ENCODE data around the gene EEFSEC.

The EEFSEC gene

DNA sequence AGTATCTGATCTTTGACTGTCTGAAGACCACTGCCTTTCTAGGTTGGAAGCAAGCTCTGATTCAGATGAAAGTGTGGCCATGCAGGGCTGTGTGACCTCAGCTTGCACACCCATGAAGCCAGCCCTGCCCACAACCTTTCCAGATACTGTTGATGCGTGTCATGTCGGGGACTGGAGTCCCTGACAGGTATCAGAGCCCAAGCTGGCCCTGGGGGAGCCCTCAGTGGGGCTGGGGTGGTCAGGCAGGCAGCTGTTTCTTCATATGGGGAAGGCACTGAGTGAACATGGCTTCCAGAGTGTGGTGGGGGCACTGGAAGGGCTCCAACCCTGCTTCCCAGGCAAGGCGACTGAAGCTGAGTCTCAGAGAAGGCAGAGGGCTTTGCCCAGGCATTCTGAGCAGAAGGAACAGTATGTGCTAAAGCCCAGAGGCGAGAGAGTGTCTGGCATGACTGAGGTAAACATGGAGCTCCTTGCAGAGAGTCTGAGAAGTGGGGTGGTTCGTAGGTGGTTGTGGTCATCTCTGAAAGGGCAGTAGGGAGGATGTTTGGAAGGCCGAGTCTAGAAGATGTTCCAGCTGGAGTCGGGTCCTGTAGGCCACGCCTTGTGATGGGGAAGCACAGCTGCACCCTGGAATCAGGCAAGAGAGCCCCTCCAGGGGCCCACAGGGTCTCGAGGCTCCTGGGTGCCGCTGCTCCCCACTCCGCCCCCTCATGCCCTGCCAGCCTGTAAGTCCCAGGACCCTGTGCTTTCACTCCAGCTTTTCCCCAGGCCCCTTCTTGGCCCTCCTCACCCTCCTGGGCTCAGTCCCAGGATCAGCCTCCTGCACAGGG, 122.2 kb downstream of the EEFSEC start:
- no peak for DNase-seq

DNA sequence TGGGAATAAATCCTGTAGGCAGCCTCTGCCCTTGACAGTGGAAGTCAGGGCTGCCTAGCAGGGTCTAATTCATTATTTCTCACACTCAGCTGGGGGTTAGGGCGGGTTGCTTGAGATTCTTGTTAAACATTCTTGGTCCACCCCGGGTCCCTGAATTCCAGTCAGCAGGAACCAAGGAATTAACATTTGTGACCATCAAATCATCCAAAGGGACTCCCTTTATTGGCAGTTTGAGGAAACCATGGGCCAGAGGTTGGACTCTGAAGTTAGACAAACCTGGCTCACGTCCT, 122.8 kb downstream of the EEFSEC start:
- no peak for DNase-seq

GRCh38 chr3:128276577-128277183, 123.4 kb downstream of the EEFSEC start:
- DNase-seq: no peak

DNA sequence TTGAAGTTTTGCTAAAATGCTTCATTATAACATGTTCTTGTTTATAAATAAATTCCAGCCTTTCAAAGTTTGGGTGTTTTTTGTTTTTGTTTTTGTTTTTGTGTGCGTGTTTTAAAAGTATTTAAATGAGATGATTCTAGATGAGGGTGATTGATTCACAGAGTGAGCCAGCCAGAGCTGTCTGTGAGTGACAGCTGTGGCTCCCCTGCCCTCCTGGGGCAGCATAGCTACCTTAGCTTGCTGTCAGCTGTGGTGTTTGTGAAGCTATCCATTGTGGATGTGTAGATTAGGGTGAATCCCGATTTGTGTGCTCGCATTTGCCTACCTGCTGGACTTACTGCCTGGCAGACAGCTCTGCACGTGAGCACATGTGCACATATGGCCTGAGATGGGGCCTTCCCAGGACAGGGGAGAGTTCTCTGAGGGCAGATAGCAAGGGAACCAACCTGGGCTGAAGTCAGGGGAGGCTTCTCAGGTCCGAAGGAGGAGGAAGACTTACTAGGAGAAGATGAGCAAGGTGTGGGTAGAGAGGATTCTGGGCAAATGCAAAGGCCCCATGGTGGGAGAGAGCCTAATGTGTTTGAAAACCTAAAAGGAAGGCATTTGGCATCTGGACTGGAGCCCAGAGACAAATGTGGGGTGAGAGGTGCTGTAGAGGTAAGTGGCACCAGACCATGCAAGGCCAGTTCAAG, 124.2 kb downstream of the EEFSEC start:
- no peak for DNase-seq

GRCh38 chr3:128278130-128278529, 124.8 kb downstream of the EEFSEC start:
- DNase-seq: no peak

- no peak for DNase-seq
These were observed 125.7 kb downstream of the EEFSEC start for GRCh38 chr3:128278761-128279600.

GRCh38 chr3:128279601-128279880, 126.3 kb downstream of the EEFSEC start:
- no peak for DNase-seq

DNA sequence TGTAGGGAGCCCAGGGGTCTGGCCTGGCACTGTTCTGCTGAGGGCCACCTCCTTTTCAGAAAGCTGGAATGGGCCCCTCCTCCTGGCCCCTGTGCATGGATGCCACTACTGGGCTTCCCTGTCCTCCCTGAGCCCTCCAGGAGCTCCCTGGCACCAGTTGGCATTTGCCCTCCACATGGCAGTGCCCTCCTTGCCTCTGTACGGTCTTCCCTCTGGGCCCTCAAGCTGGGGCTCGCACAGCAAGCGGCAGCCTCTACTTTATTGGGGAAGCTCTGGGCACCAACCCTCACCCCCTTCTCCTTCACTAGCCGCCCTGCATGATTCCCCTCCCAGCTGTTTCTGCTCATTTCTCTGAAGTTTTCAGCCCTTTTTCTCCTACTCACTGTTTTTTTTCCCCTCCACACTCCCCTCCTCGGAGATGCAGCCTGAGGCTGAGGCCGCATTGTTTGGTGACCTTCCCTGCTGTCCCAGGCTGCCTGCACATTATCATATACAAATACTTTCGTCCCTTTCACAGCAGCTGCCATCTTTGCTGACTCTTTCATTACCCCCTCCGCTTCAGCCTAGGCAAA, 127.3 kb downstream of the EEFSEC start:
- no peak for DNase-seq

DNA sequence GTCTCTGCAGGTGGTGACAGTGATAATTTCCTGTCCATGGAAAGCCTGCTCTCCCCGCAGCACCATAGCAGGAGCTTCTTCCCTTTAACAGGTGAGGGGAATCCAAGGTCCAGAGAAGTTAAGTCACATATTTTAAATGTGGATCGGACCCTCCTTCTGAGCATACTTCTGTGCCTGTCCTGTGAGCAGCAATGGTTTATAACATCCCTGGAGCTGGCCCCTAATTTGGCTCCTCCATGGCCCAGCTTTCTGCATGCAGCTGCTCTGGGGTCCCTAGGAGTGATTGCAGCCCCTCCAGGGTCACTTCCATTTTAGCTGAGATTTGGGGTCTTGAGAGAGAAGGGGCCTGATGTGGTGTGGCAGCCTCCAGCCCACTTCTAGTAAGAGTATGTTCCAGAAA, 127.8 kb downstream of the EEFSEC start:
- DNase-seq: no peak

DNA sequence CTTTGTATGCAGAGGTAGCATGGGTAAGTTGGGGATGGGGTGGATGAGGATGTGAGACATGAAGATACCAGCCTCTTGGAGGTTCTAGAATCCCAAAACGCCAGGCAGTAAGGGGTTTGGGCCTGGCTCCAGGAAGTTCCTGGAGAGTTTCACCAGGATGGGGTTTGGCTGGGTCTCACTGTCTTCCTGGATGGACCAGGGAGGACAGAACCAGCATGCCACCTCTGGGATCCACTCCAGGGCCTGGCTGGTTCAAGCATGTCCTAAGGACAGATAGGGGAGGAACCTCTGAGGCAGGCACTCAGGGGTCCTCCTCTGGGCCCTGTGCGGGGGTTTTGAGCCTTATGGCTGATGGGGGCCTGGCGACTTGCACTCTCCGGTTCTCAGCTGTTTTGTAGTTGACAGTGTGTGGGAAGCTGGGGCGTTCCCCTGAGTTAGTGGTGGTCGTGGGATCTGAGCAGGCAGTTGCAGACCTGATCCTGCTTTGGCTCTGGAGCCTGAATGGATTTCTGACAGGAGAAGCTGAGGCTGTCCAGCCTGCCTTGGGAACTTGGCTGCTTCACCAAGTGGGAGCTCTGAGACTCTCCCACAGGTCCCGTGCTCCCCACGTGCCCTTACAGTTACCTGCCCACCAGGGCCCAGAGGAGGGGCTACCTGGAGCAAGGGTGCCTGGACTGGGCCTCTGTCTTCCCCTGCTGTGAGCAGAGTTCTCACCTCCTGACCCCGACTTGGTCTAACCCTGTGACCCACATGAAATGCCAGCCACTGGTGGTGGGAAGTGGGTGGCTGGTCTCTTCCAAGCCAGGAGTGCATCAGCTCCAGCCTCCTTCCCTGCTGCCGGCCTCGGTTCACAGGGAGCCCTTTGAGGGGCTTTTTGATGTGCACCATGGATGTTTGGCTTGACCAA, 128.4 kb downstream of the EEFSEC start:
- DNase-seq: no peak

GRCh38 chr3:128282380-128283196, 129.3 kb downstream of the EEFSEC start:
- no peak for DNase-seq

DNA sequence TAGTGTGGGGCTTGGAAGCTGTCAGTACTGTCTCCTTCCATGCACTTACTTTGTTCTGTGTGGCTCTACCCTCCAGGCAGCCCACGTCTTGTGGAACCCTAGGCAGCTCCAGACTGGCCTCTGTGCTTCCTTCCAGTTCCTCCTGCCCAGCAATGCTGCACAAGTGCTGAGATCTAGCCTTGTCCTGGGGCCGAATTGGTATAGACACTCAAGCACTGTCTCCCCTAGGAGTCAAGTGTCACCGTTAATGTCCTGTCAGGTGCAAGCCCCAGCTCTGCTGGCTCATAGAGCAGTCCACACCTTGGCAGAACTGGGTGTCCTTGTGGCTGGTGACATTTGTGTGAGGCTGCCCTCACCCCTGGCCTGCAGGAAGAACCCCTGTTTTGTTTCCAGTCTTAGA, 130.1 kb downstream of the EEFSEC start:
- DNase-seq: no peak

GRCh38 chr3:128285042-128285966, 132.0 kb downstream of the EEFSEC start:
- DNase-seq: no peak

DNA sequence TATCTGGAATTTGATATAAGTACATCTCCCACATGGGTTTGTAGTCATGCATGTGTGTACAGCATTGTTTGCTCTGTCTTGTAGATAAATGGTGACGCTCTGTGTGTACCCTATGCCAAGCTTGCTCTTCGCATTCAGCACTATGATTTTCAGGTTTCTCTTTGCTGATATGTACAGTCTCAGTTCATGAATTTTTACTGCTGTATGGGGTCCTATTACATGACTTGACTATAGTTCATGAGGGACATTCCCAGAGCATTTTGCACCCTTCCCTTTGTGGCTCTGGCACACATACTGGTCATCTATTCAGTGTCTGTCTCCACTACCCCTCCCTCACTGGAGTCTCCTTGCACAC, 132.7 kb downstream of the EEFSEC start:
- DNase-seq: no peak

DNA sequence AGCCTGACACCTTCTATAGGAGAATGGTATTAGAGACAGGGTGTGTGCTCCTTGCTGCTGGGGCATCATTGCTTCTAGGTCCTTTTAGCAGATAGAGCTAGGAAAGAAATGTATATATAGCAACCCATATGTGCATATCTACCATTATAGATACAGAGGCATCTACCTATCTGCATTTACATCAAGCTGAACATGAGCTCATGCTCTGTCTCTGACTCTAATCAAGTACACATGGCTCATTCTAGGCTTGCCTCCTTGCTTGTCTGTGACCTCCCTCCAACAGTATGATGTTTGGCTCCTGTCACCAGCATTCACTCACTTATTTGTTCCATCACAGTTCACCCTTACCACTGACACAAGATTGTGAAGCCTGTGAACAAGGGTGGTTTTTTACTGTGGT, 133.4 kb downstream of the EEFSEC start:
- no peak for DNase-seq

DNA sequence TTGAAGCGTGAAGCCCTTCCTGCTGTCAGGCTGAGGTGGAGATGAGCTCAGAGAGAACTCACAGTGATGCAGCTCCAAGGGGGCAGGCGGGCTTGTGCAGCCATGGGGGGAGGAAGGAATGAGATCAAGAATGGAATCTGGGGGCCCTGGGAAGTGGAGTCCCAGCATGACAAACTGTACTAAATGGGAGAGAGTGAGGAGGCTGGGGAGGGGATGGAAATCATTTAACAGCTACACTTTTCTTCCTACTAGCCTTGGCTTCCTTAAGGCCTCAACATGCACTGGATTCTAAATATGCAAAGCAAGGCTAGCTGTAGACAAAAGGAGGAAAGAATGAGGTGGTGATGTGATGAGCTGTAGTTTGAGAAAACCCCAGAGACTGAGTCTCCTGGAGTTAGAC, 133.9 kb downstream of the EEFSEC start:
- no peak for DNase-seq

GRCh38 chr3:128289534-128289933, 136.3 kb downstream of the EEFSEC start:
- DNase-seq: no peak

DNA sequence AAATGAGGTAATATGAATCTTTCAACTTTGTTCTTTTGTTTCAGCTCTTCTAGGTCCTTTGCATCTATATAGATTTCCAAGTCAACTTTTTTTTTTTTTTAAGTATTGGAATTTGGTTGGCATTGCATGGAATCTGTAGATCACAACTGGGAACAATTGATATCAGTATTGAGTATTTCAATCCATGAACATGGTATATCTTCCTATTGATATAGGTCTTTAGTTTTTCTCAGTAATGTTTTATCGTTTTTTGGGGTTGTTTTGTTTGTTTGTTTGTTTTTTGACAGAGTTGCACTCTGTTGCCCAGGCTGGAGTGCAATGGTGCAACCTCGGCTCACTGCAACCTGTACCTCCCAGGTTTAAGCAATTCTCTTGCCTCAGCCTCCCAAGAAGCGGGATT, 137.2 kb downstream of the EEFSEC start:
- DNase-seq: no peak

- no peak for DNase-seq
These were observed 140.6 kb downstream of the EEFSEC start for GRCh38 chr3:128293930-128294329.

GRCh38 chr3:128294999-128295468, 141.8 kb downstream of the EEFSEC start:
- DNase-seq: no peak

Measured in hematopoietic multipotent progenitor cell treated with erythropoietin and hydrocortisone succinate and interleukin-3 and kit ligand, for 4 days (in vitro differentiated cells).